Breast epithelium (tissue), 3 donors: ENCODE data around the gene MAP3K5.

Source experiments
- POLR2A ChIP-seq: fragments of 450-650 bp; IDR thresholded peaks from one replicate; pipeline ENCODE4 v1.6.1; 2016; ENCODE audit warnings: antibody characterized with exemption, mild to moderate bottlenecking, moderate library complexity
- TF ChIP-seq, protein P1 (sequence below), 3 donors: fragments of 450-650 bp; IDR thresholded peaks; one replicate each; pipeline ENCODE4 v1.5.1; 2016 to 2017; ENCODE audit warnings: antibody characterized with exemption in 3 of 3, mild to moderate bottlenecking in 3 of 3, moderate library complexity in 3 of 3

DNA sequence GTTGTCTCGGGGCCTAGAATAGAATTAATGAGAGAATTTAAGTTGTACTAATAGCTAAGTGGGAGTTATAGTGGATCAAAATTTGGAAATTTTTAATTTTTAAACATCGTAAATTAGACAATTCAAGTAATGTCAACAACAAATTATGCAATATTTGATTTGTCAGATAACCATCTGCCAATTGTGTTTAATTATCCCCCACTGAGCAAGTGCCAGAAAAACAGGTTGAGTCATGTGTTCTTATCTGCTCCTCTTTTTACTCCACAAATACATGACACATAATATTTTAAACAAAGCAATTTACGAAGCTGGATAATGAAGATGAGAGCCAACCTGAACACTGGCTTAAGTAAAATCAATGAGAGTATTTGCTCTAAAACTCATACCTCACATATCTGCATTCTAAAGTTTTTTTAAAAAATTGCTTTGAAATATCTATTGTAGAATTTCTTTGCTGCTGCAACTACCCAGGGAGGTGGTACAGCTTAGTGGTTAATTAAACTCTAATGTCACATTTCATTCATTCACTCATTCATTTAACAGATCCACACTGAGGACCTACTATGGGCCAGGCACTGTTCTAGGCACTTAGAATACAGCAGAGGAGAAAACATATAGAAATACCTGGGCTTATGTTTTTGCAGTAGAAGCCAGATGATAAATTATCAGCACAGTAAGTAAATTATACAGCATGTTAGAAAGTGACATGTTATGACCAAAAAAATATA, 184.9 kb downstream of the MAP3K5 start:
- TF ChIP-seq, protein P1, sequence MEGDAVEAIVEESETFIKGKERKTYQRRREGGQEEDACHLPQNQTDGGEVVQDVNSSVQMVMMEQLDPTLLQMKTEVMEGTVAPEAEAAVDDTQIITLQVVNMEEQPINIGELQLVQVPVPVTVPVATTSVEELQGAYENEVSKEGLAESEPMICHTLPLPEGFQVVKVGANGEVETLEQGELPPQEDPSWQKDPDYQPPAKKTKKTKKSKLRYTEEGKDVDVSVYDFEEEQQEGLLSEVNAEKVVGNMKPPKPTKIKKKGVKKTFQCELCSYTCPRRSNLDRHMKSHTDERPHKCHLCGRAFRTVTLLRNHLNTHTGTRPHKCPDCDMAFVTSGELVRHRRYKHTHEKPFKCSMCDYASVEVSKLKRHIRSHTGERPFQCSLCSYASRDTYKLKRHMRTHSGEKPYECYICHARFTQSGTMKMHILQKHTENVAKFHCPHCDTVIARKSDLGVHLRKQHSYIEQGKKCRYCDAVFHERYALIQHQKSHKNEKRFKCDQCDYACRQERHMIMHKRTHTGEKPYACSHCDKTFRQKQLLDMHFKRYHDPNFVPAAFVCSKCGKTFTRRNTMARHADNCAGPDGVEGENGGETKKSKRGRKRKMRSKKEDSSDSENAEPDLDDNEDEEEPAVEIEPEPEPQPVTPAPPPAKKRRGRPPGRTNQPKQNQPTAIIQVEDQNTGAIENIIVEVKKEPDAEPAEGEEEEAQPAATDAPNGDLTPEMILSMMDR (IDR thresholded peaks at IDR 0.05) = no peak
- no peak for TF ChIP-seq POLR2A
